ENCODE data around the gene ASPRV1. TPM values are rescaled to one million over a fixed set of nuclear protein-coding genes. Genes with fewer than 3 reads are reported as not detected.

Gene ASPRV1
- total RNA-seq, 2 donors from 2014 or later: 0.84 to 0.91 TPM

DNA sequence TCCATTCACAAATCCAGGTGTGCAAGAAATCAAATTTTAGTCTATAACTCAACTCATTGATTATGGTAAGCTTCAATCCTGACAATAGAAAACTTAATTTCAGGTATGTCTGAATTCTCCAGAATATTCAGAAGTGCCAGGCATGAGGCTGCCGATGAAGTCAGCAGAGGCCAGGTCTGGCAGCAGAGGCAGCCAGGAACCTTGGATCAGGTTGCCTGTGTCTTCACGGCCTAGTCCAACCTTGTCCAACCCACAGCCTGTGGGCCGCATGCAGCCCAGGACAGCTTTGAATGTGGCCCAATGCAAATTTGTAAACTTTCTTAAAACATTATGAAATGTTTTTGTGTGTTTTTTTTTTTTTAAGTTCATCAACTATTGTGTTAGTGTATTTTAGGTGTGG, 46.9 kb upstream of the ASPRV1 start:
- TF ChIP-seq, protein P1, sequence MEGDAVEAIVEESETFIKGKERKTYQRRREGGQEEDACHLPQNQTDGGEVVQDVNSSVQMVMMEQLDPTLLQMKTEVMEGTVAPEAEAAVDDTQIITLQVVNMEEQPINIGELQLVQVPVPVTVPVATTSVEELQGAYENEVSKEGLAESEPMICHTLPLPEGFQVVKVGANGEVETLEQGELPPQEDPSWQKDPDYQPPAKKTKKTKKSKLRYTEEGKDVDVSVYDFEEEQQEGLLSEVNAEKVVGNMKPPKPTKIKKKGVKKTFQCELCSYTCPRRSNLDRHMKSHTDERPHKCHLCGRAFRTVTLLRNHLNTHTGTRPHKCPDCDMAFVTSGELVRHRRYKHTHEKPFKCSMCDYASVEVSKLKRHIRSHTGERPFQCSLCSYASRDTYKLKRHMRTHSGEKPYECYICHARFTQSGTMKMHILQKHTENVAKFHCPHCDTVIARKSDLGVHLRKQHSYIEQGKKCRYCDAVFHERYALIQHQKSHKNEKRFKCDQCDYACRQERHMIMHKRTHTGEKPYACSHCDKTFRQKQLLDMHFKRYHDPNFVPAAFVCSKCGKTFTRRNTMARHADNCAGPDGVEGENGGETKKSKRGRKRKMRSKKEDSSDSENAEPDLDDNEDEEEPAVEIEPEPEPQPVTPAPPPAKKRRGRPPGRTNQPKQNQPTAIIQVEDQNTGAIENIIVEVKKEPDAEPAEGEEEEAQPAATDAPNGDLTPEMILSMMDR (conservative IDR thresholded peaks at IDR 0.05): no peak

DNA sequence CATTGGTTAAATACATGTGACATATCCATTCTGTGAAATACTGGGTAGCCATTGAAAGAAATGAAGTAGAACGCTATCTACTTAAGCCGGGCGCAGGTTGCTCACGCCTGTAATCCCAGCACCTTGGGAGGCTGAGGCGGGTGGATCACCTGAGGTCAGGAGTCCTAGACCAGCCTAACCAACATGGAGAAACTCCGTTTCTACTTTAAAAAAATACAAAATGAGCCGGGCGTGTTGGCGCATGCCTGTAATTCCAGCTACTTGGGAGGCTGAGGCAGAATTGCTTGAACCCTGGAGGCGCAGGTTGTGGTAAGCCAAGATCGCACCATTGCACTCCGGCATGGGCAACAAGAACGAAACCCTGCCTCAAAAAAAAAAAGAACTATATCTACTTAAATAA, 45.7 kb upstream of the ASPRV1 start:
- H3K36me3 Mint-ChIP-seq (ENCODE audit: low read depth): no peaks in the 10 kb centered on the region
- peaks cover 49% of the 10 kb centered on the region for H3K4me1 Mint-ChIP-seq
- 95 to 96% methylated on average over 9 to 12 of the region's 13 CpGs for WGBS, 2 experiments (ENCODE audit: insufficient coverage in 1 of 2, insufficient read length in 1 of 2)
- no peak overlapping the region for H3K4me3 Mint-ChIP-seq
- H3K27ac Mint-ChIP-seq: no peak overlapping the region
- H3K9me3 Mint-ChIP-seq: no peaks in the 10 kb centered on the region
- Histone ChIP-seq H3K27ac (ENCODE audit: low read depth, low read length) (no peak overlapping the region), H3K4me3 (ENCODE audit: low read length) (no peak overlapping the region), H3K9ac (ENCODE audit: extremely low read depth, low read length, poor library complexity, severe bottlenecking) (no peak overlapping the region), H3K9me3 (ENCODE audit: control insufficient read depth, low read length) (no peaks in the 10 kb centered on the region), H3K36me3 (ENCODE audit: control insufficient read depth, insufficient read depth, low read length) (no peaks in the 10 kb centered on the region), H3K4me1 (ENCODE audit: control insufficient read depth, insufficient read depth, low read length) (peaks cover 14% of the 10 kb centered on the region), H3K27me3 (ENCODE audit: control insufficient read depth, insufficient read depth, low read length, poor library complexity, severe bottlenecking) (no peaks in the 10 kb centered on the region)
- no peaks in the 10 kb centered on the region for H3K27me3 Mint-ChIP-seq (ENCODE audit: insufficient read depth)
- TF ChIP-seq, protein P1 (conservative IDR thresholded peaks at IDR 0.05): no peak
- DNase-seq: no peak

More for the DNA sequence above, 46.9 kb upstream of the ASPRV1 start:
- no peak overlapping the region for H3K4me3 ChIP-seq (ENCODE audit: low read length)
- H3K9me3 Mint-ChIP-seq: no peaks in the 10 kb centered on the region
- no peaks in the 10 kb centered on the region for H3K9me3 ChIP-seq (ENCODE audit: control insufficient read depth, low read length)
- no peak overlapping the region for H3K9ac ChIP-seq (ENCODE audit: extremely low read depth, low read length, poor library complexity, severe bottlenecking)
- no peaks in the 10 kb centered on the region for H3K36me3 ChIP-seq (ENCODE audit: control insufficient read depth, insufficient read depth, low read length)
- no peaks in the 10 kb centered on the region for H3K27me3 Mint-ChIP-seq (ENCODE audit: insufficient read depth)
- peaks cover 9% of the 10 kb centered on the region for H3K4me1 ChIP-seq (ENCODE audit: control insufficient read depth, insufficient read depth, low read length)
- no peak overlapping the region for H3K27ac ChIP-seq (ENCODE audit: low read depth, low read length)
- H3K27ac Mint-ChIP-seq: no peak overlapping the region
- no peaks in the 10 kb centered on the region for H3K27me3 ChIP-seq (ENCODE audit: control insufficient read depth, insufficient read depth, low read length, poor library complexity, severe bottlenecking)
- no peak overlapping the region for H3K4me3 Mint-ChIP-seq
- DNase-seq: no peak
- peaks cover 37% of the 10 kb centered on the region for H3K4me1 Mint-ChIP-seq
- 94 to 96% methylated on average over 2 to 3 of the region's 3 CpGs for WGBS, 2 experiments (ENCODE audit: insufficient coverage in 1 of 2, insufficient read length in 1 of 2)
- no peaks in the 10 kb centered on the region for H3K36me3 Mint-ChIP-seq (ENCODE audit: low read depth)

DNA sequence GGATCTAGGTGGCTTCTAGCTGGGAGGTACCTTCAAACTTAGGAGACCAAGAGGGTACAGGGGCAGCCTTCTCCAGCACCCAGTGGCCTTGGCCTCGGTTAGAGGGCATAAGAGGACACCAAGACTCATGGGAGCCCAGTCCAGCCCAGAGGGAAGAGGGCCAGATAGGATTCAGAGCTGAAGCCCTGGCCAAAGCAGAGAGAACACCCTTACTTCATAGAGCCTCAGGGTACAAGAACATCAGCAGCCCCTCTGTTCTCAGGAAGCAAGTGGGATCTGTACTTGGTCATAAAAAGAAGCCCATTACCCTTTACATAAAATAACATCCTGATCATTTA, 45.0 kb upstream of the ASPRV1 start:
- H3K27ac Mint-ChIP-seq: peak overlapping the region; percentile 57
- H3K4me3 ChIP-seq (ENCODE audit: low read length): no peak overlapping the region
- no peaks in the 10 kb centered on the region for H3K27me3 Mint-ChIP-seq (ENCODE audit: insufficient read depth)
- H3K27ac ChIP-seq (ENCODE audit: low read depth, low read length): no peak overlapping the region
- no peaks in the 10 kb centered on the region for H3K9me3 ChIP-seq (ENCODE audit: control insufficient read depth, low read length)
- H3K4me1 Mint-ChIP-seq: peaks cover 49% of the 10 kb centered on the region
- no peaks in the 10 kb centered on the region for H3K36me3 Mint-ChIP-seq (ENCODE audit: low read depth)
- no peaks in the 10 kb centered on the region for H3K27me3 ChIP-seq (ENCODE audit: control insufficient read depth, insufficient read depth, low read length, poor library complexity, severe bottlenecking)
- H3K4me3 Mint-ChIP-seq: no peak overlapping the region
- TF ChIP-seq, protein P1 (conservative IDR thresholded peaks at IDR 0.05): no peak
- WGBS, 2 experiments (ENCODE audit: insufficient coverage in 1 of 2, insufficient read length in 1 of 2): 83 to 84% methylated on average over 1 of the region's 1 CpG
- no peaks in the 10 kb centered on the region for H3K9me3 Mint-ChIP-seq
- no peak overlapping the region for H3K9ac ChIP-seq (ENCODE audit: extremely low read depth, low read length, poor library complexity, severe bottlenecking)
- DNase-seq: no peak
- H3K36me3 ChIP-seq (ENCODE audit: control insufficient read depth, insufficient read depth, low read length): no peaks in the 10 kb centered on the region
- peaks cover 17% of the 10 kb centered on the region for H3K4me1 ChIP-seq (ENCODE audit: control insufficient read depth, insufficient read depth, low read length)

Measured in endodermal cell (in vitro differentiated cells).